Large intestine (tissue), 3 donors: ENCODE measurements around the gene TTC39C. TPM values are rescaled to one million over a fixed set of nuclear protein-coding genes. Genes with fewer than 3 reads are reported as not detected.
A peak's percentile ranks its signal among the peaks of the same experiment; 100 is the strongest.

ENCODE experiments used
- DNase-seq, 2 donors: peaks; one replicate each; pipeline versions ENCODE4 v3.0.0 to v3.0.0-alpha.2; 2013
- H3K27ac ChIP-seq: one replicate; pipeline ENCODE4 v1.5.1; 2013; ENCODE audit warnings: low read length
- H3K27me3 ChIP-seq: 2 replicates; pipeline ENCODE4 v1.6.1; 2013; ENCODE audit warnings: low read length; ENCODE audit not compliant: control insufficient read depth, insufficient read depth
- H3K36me3 ChIP-seq: 2 replicates; pipeline ENCODE4 v1.6.1; 2013; ENCODE audit warnings: low read length; ENCODE audit not compliant: control insufficient read depth, insufficient read depth
- H3K4me1 ChIP-seq: one replicate; pipeline ENCODE4 v1.6.1; 2013; ENCODE audit warnings: low read length; ENCODE audit not compliant: control insufficient read depth, insufficient read depth
- H3K4me3 ChIP-seq: one replicate; pipeline ENCODE4 v1.5.1; 2013; ENCODE audit warnings: low read length
- H3K9me3 ChIP-seq: one replicate; pipeline ENCODE4 v1.6.1; 2013; ENCODE audit warnings: mild to moderate bottlenecking, low read depth, low read length, moderate library complexity; ENCODE audit not compliant: control insufficient read depth
- WGBS: methylation state at CpG from one replicate; pipeline ENCODE4 v1.1.5; 2013; ENCODE audit warnings: low lambda C conversion rate; ENCODE audit not compliant: insufficient coverage; 5-methylcytosine and 5-hydroxymethylcytosine counted together
- polyA plus RNA-seq: library from polyadenylated mRNA; unstranded; fragments of 120-200 nt; gene quantifications from one replicate; pipeline ENCODE4 v1.2.1, GENCODE V29; 2013

TTC39C gene
- polyA plus RNA-seq, 1 donor, result 11.2 TPM

- H3K27ac ChIP-seq, result no peak overlapping the region
- no peaks in the 10 kb centered on the region for H3K27me3 ChIP-seq
- DNase-seq, result no peak
- H3K36me3 ChIP-seq, result no peaks in the 10 kb centered on the region
- H3K4me3 ChIP-seq, result no peak overlapping the region
- no peaks in the 10 kb centered on the region for H3K9me3 ChIP-seq
- no peaks in the 10 kb centered on the region for H3K4me1 ChIP-seq
- WGBS, result no CpG with 5 or more reads among the region's 2 CpGs
These were observed 21.6 kb upstream of the TTC39C start for GRCh38 chr18:23992941-23993280.

GRCh38 chr18:23994361-23994902, 20.1 kb upstream of the TTC39C start:
- peak; percentile 19 to 33 for DNase-seq
- Histone ChIP-seq H3K9me3 (no peaks in the 10 kb centered on the region), H3K27ac (no peak overlapping the region), H3K4me1 (peaks cover 4% of the 10 kb centered on the region), H3K4me3 (no peak overlapping the region), H3K36me3 (no peaks in the 10 kb centered on the region), H3K27me3 (no peaks in the 10 kb centered on the region)
- WGBS, result no CpG with 5 or more reads among the region's 9 CpGs

- H3K27me3 ChIP-seq, result no peaks in the 10 kb centered on the region
- no peak for DNase-seq
- H3K9me3 ChIP-seq, result no peaks in the 10 kb centered on the region
- peaks cover 4% of the 10 kb centered on the region for H3K4me1 ChIP-seq
- no peak overlapping the region for H3K4me3 ChIP-seq
- H3K36me3 ChIP-seq, result no peaks in the 10 kb centered on the region
- no CpG with 5 or more reads among the region's 13 CpGs for WGBS
- H3K27ac ChIP-seq, result no peak overlapping the region
These were observed 19.4 kb upstream of the TTC39C start for GRCh38 chr18:23995180-23995579.

- H3K9me3 ChIP-seq, result no peaks in the 10 kb centered on the region
- no peaks in the 10 kb centered on the region for H3K36me3 ChIP-seq
- no peak for DNase-seq
- H3K4me1 ChIP-seq, result peaks cover 4% of the 10 kb centered on the region
- no peak overlapping the region for H3K4me3 ChIP-seq
- no peaks in the 10 kb centered on the region for H3K27me3 ChIP-seq
- no peak overlapping the region for H3K27ac ChIP-seq
- WGBS, result no CpG with 5 or more reads among the region's 2 CpGs
These were observed 16.5 kb upstream of the TTC39C start for GRCh38 chr18:23998018-23998417.

- Histone ChIP-seq H3K36me3 (no peaks in the 10 kb centered on the region), H3K4me1 (peaks cover 4% of the 10 kb centered on the region), H3K4me3 (no peak overlapping the region), H3K27ac (peak overlapping the region; percentile 31), H3K9me3 (no peaks in the 10 kb centered on the region), H3K27me3 (no peaks in the 10 kb centered on the region)
- DNase-seq, result peak in 1 of 2 donors; percentile 61
- 100% methylated on average over 1 of the region's 4 CpGs for WGBS
These were observed 15.7 kb upstream of the TTC39C start for GRCh38 chr18:23998820-23999219.

- 93% methylated on average over 3 of the region's 8 CpGs for WGBS
- H3K36me3 ChIP-seq, result no peaks in the 10 kb centered on the region
- H3K4me1 ChIP-seq, result peaks cover 4% of the 10 kb centered on the region
- DNase-seq, result no peak
- no peaks in the 10 kb centered on the region for H3K27me3 ChIP-seq
- H3K9me3 ChIP-seq, result no peaks in the 10 kb centered on the region
- no peak overlapping the region for H3K27ac ChIP-seq
- no peak overlapping the region for H3K4me3 ChIP-seq
These were observed 13.7 kb upstream of the TTC39C start for GRCh38 chr18:24000613-24001490.

- Histone ChIP-seq H3K27ac (no peak overlapping the region), H3K36me3 (no peaks in the 10 kb centered on the region), H3K4me3 (no peak overlapping the region), H3K4me1 (peaks cover 4% of the 10 kb centered on the region), H3K9me3 (no peaks in the 10 kb centered on the region), H3K27me3 (no peaks in the 10 kb centered on the region)
- no CpG with 5 or more reads among the region's 3 CpGs for WGBS
- DNase-seq, result no peak
These were observed 12.1 kb upstream of the TTC39C start for GRCh38 chr18:24002479-24002878.

GRCh38 chr18:24003288-24003687, 11.3 kb upstream of the TTC39C start:
- Histone ChIP-seq H3K27me3 (no peaks in the 10 kb centered on the region), H3K9me3 (no peaks in the 10 kb centered on the region), H3K27ac (no peak overlapping the region), H3K4me1 (peaks cover 4% of the 10 kb centered on the region), H3K36me3 (no peaks in the 10 kb centered on the region), H3K4me3 (no peak overlapping the region)
- WGBS, result no CpG with 5 or more reads among the region's 3 CpGs
- no peak for DNase-seq

GRCh38 chr18:24003903-24004640, 10.5 kb upstream of the TTC39C start:
- H3K27ac ChIP-seq, result no peak overlapping the region
- H3K27me3 ChIP-seq, result no peaks in the 10 kb centered on the region
- H3K4me3 ChIP-seq, result no peak overlapping the region
- no peaks in the 10 kb centered on the region for H3K9me3 ChIP-seq
- WGBS, result no CpG with 5 or more reads among the region's 2 CpGs
- DNase-seq, result no peak
- H3K4me1 ChIP-seq, result peaks cover under 1% of the 10 kb centered on the region
- H3K36me3 ChIP-seq, result no peaks in the 10 kb centered on the region

GRCh38 chr18:24006712-24007313, 7.7 kb upstream of the TTC39C start:
- no peaks in the 10 kb centered on the region for H3K9me3 ChIP-seq
- no peaks in the 10 kb centered on the region for H3K4me1 ChIP-seq
- H3K36me3 ChIP-seq, result no peaks in the 10 kb centered on the region
- H3K4me3 ChIP-seq, result no peak overlapping the region
- no peak for DNase-seq
- H3K27me3 ChIP-seq, result peaks cover 11% of the 10 kb centered on the region
- no peak overlapping the region for H3K27ac ChIP-seq
- 100% methylated on average over 2 of the region's 5 CpGs for WGBS
